HG03565 (cell line): ENCODE results near the gene MMD.
"Not testable (repeated sequence)": the region's sequence is repeated elsewhere in the genome, so short reads cannot be mapped to it uniquely, and the experiment has no call there.

Experiments
- ATAC-seq: cut with Tn5 transposase; IDR thresholded peaks from one replicate; pipeline ENCODE4 v1.9.1; 2021; ENCODE audit warnings: mild to moderate bottlenecking, moderate library complexity; ENCODE audit not compliant: unreplicated experiment

Gene MMD

DNA sequence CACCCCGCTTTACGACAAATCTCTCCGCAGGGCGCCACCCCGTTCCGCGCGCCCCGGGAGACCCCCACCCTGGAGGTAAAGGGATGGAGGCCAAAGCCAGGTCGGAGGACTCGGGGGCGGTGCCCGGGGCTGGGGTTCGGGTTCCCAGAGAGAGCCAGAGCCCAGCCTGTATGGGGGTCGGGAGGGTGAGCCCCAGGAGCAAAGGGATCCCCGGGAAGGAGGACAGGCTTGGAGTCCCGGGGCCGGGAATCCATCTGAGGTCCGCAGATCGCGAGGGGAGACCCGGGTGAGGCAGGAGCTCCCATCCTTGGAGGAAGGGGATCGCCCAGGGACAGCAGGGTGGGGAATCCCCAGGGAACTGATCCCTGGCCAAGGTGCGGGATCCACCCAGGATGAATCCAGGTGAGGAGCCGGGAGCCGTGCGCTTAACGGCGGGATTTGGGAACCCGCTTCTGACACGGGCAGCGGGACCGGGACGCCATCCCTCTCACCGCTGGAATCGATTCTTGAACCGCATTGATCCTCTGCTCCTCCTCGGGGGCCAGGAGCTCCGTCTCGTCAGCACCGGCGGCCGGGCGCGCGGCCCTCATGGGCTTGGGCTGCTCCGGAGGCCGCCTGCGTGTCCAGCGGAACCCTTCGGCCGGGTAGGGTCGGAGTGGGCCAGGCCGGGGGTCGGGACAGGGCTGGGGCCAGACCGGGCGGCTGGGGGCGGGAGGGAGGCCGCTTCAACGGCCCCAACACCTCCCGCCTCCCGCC lies at the start of gene MMD:
MMD (minus strand) TSS at position 657 of the 756 bp plus-strand sequence; CDS start at position 517, 140 bp downstream.
- ATAC-seq, result peak; percentile 8

DNA sequence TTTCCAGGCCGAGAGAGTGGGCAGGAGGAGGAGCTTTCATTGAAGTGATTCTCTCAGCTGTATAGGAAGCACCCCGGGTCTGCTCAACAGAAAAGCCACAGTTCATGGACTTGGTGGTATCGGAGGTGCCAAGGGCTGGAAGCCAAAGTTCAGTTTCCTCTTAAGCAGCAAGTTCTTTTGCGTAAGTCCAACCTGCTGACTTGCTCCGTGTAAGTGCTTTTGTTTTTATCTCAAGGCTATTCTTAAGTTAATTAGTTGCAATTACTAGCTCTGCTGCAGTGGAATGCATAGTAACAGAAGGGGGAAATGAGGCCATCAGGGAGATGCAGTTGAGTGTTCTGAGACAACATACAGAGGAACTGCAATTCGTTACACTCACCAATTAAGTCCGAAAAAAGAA lies 45.0 kb upstream of the MMD start:
- no peak for ATAC-seq

GRCh38 chr17:55465771-55466170 lies 44.1 kb upstream of the MMD start:
- not testable (repeated sequence) for ATAC-seq

DNA sequence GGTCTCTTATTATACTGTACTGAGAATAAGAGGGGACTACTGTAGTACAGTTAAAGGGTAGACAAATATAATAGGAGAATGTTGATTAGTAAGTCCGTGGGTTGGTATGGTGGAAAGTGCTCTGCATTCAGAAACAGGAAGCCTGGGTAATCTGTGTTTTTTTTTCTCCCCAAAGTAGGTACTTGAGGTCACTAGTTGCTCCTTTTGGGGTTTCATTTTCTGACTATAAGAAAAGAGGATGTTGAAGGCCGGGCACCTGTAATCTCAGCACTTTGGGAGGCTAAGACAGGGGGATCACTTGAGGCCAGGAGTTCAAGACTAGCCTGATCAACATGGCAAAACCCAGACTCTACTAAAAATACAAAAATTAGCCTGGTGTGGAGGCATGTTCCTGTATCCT lies 42.0 kb upstream of the MMD start:
- peak; percentile 72 for ATAC-seq

DNA sequence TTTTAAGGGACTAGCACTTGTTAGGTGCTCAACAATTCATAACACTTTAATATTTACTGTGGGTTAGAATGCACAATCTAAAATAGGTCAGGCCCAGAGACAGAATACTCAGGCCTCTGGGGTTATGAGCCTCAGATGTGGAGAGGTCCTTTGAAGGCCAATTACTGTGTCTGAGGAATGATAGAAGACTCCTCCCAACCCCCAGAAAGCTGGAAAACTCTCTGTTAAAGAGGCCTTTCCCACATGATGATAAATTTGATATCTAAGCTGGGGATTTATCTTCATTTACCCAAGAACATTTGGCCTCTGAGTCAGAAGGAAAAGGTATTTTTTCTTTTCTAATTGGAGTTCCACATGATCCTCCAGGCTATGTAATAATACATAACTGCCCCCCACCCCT lies 41.1 kb upstream of the MMD start:
- ATAC-seq, result no peak

DNA sequence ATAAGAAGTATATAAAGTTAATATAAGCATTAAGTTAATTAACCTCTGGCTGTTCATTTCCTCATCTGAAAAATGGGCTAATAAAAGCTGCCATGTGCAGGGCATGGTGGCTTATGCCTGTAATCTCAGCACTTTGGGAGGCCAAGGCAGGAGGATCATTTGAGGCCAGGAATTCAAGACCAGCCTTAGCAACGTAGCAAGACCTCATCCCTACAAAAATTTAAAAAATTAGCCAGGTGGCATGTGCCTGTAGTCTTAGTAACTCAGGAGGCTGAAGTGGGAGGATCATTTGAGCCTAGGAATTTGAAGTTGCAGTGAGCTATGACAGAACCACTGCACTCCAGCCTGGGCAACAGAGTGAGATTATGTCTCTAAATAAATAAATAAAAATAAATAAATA lies 40.6 kb upstream of the MMD start:
- no peak for ATAC-seq

GRCh38 chr17:55458978-55459377 lies 37.3 kb upstream of the MMD start:
- ATAC-seq, result no peak

- no peak for ATAC-seq
Measured at GRCh38 chr17:55458287-55458900, 36.8 kb upstream of the MMD start.

GRCh38 chr17:55456307-55457240 lies 34.9 kb upstream of the MMD start:
- ATAC-seq, result no peak

GRCh38 chr17:55454906-55455474 lies 33.4 kb upstream of the MMD start:
- no peak for ATAC-seq

DNA sequence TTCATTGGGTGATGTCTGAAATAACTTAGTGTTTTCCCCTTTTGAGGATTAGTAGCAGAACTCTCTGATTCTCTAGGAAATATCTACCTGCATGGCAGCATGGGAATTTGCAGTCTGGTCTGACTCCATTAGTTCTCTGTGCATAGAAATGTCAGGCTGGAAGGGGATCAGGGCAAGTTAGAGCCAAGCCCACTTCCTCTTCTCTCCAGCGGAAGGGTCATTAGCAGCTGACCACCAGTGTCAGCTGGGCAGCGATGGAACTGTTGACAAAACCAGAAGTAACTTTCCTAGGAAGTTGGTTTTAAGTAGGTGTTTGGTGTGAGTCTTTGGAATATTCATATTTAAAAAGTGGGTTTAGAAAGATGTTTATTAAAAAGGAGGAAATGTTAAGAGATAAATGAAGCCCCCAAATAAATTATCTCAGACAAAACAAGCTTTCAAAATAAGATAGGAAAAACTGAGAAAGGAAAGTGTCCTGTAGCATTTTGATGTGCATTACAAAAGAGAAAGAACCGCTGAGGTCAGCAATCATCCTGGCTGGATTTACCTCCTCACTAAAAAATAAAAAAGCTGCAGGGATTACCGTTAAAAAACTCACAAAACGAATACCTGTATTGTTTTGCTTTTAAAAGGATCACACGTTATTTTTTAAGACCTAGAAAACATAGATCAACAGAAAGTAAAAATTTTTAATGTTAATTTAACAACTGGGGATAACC lies 32.4 kb upstream of the MMD start:
- no peak for ATAC-seq

- no peak for ATAC-seq
Measured at GRCh38 chr17:55452139-55452790, 30.6 kb upstream of the MMD start.

DNA sequence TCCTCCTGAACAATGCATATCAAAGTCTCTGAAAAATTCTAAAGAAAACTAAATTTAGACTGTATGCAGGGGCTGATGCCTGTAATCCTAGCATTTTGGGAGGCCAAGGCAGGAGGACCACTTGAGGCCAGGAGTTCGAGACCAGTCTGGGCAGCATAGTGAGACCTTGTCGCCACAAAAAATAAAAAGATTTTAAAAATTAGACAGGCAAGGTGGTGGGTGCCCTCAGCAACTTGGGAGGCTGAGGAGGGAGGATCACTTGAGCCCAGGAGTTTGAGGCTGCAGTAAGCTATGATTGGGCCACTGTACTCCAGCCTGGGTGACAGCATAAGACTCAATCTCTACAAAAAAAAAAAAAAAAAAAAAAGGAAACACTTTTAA lies 30.1 kb upstream of the MMD start:
- no peak for ATAC-seq

- ATAC-seq, result no peak
Measured at GRCh38 chr17:55451203-55451641, 29.6 kb upstream of the MMD start.

DNA sequence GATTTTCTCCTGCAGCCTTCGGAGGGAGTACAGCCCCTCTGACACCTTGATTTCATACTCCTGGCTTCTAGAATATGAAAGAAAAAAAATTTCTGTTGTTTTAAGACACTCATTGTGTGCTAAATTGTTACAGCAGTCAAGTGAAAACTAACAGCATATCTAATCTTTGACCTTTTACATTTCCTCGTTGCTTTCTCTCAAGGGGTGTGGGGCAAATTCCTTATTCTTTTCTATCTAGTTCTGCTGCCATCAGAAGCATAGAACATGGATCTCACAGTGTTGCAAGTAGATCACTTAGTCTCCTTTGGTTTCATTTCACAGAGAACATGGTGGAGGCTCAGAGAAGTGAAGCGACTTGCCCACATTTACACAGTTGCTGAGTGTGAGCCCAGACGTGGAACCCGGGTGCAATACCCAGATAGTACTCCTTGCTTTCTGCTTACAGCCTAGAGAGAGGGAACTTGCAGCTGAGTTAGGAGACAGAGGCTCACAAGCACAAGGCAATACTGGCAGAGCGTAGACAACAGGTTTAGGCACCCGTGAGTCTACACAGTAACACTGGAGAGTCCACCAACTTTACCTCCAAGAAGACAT lies 28.7 kb upstream of the MMD start:
- no peak for ATAC-seq

- no peak for ATAC-seq
Measured at GRCh38 chr17:55448681-55449080, 27.0 kb upstream of the MMD start.

DNA sequence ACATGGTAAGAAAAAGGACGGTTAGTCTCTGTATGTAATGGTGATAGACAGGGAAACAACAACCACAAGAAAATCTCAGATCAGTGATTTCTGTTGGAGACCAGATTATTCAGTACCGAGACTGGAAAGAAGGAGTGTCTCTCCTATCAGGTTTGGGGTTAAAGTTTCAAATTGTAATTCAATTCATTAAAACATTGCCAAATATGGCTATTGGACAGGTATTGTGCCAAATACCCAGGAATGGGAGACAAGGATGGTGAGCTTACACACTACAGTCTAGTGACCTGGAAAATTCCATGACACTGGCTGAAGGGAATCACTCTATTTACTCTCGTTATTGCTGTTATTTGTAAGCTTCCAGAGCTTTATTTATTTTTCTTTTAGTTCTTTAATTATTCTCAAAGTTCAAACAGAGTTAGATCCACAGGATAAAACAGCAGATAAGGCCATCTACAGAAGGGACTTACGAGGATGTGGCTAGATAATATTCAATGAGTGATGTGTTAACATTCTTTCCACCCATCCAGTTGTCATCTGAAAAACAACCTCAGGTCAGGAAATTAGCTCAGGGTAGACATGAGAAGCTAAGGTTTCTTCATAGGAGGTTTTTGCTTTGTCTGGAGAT lies 25.1 kb upstream of the MMD start:
- no peak for ATAC-seq

DNA sequence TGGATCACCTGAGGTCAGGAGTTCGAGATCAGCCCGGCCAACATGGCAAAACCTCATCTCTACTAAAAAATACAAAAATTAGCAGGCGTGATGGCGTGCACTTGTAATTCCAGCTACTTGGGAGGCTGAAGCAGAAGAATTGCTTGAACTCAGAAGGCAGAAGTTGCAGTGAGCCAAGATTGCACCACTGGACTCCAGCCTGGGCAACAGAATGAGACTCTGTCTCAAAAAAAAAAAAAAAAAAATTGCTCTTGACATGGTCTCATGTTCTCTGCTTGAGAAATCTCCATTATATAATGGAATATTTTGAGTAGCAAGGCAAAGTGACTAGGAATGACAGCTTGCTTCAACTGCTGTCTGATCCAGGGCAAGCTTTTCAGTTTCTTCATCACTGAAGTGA lies 24.4 kb upstream of the MMD start:
- not testable (repeated sequence) for ATAC-seq
